Loucy (cell line): Measurements from ENCODE around the gene SDK1.

Experiments
- H2AFZ ChIP-seq: fragments of 200-600 bp; sonication (generic); 2 replicates; pipeline ENCODE4 v1.6.0; 2016; ENCODE audit warnings: antibody characterized with exemption, mild to moderate bottlenecking, low read length, moderate library complexity
- H3F3A ChIP-seq: fragments of 200-600 bp; 2 replicates; pipeline ENCODE4 v1.6.0; 2016; ENCODE audit warnings: antibody characterized with exemption, low read depth, mild to moderate bottlenecking
- H3K27me3 ChIP-seq: fragments of 200-600 bp; sonication (generic); 2 replicates; pipeline ENCODE4 v1.6.1; 2014; ENCODE audit warnings: low read length, mild to moderate bottlenecking; ENCODE audit not compliant: insufficient read depth, poor library complexity, severe bottlenecking
- H3K36me3 ChIP-seq: fragments of 200-600 bp; sonication (generic); 2 replicates; pipeline ENCODE4 v1.6.1; 2016; ENCODE audit warnings: low read length; ENCODE audit not compliant: insufficient read depth
- H3K4me1 ChIP-seq: fragments of 200-600 bp; sonication (generic); 2 replicates; pipeline ENCODE4 v1.5.1; 2014; ENCODE audit warnings: low read length, mild to moderate bottlenecking; ENCODE audit not compliant: insufficient read depth, poor library complexity, severe bottlenecking
- H3K4me2 ChIP-seq: fragments of 200-600 bp; sonication (generic); 2 replicates; pipeline ENCODE4 v1.6.0; 2014; ENCODE audit warnings: antibody characterized with exemption, low read length, low read depth, mild to moderate bottlenecking; ENCODE audit not compliant: poor library complexity, severe bottlenecking
- H3K4me3 ChIP-seq: fragments of 200-600 bp; sonication (generic); 2 replicates; pipeline ENCODE4 v1.5.1; 2014; ENCODE audit warnings: low read length, mild to moderate bottlenecking, mixed read lengths; ENCODE audit not compliant: poor library complexity, severe bottlenecking
- H3K79me2 ChIP-seq: fragments of 200-600 bp; sonication (generic); 2 replicates; pipeline ENCODE4 v1.6.1; 2014; ENCODE audit warnings: low read length; ENCODE audit not compliant: insufficient read depth
- H3K9ac ChIP-seq: fragments of 200-600 bp; sonication (generic); 2 replicates; pipeline ENCODE4 v1.6.0; 2014; ENCODE audit warnings: mild to moderate bottlenecking, low read depth, low read length, moderate library complexity; ENCODE audit not compliant: poor library complexity, severe bottlenecking
- H3K9me2 ChIP-seq: fragments of 200-600 bp; sonication (generic); replicated peaks from 2 replicates; pipeline ENCODE4 v1.6.1; 2016; ENCODE audit warnings: low read depth, low read length, mixed read lengths
- H3K9me3 ChIP-seq: fragments of 200-600 bp; sonication (generic); 2 replicates; pipeline ENCODE4 v1.6.1; 2014; ENCODE audit warnings: mild to moderate bottlenecking, antibody characterized with exemption, low read length, low read depth; ENCODE audit not compliant: insufficient read depth
- H4K20me1 ChIP-seq: fragments of 200-600 bp; sonication (generic); 2 replicates; pipeline ENCODE4 v1.6.0; 2014; ENCODE audit warnings: antibody characterized with exemption, low read length, mild to moderate bottlenecking; ENCODE audit not compliant: insufficient read depth, poor library complexity, severe bottlenecking
- CTCF ChIP-seq: fragments of 200-600 bp; sonication (generic); conservative IDR thresholded peaks from 2 replicates; pipeline ENCODE4 v1.5.1; 2014; ENCODE audit warnings: mild to moderate bottlenecking, antibody characterized with exemption, low read length
- EZH2phosphoT487 ChIP-seq: fragments of 200-600 bp; IDR thresholded peaks from 2 replicates; pipeline ENCODE4 v1.6.1; 2018; ENCODE audit warnings: antibody characterized with exemption, mild to moderate bottlenecking, moderate library complexity, borderline replicate concordance

SDK1 gene

GRCh38 chr7:3955026-3955425 lies 654.0 kb downstream of the SDK1 start:
- Histone ChIP-seq H3K79me2 (no peaks in the 10 kb centered on the region), H3K4me1 (no peaks in the 10 kb centered on the region), H2AFZ (no peak overlapping the region), H3K9me3 (peaks cover 4% of the 10 kb centered on the region; the same call in 1 of the 2 replicates), H3K4me3 (no peak overlapping the region), H3K27me3 (no peaks in the 10 kb centered on the region), H3K9me2 (no peaks in the 10 kb centered on the region), H4K20me1 (no peaks in the 10 kb centered on the region), H3F3A (no peaks in the 10 kb centered on the region), H3K36me3 (no peaks in the 10 kb centered on the region), H3K9ac (no peak overlapping the region), H3K4me2 (no peak overlapping the region)
- TF ChIP-seq EZH2phosphoT487 (no peak), CTCF (no peak)

- no peak overlapping the region for H3K9ac ChIP-seq
- H2AFZ ChIP-seq = no peak overlapping the region
- no peaks in the 10 kb centered on the region for H3K27me3 ChIP-seq
- H3F3A ChIP-seq = no peaks in the 10 kb centered on the region
- no peaks in the 10 kb centered on the region for H4K20me1 ChIP-seq
- H3K9me3 ChIP-seq = peaks cover 3% of the 10 kb centered on the region; the same call in 1 of the 2 replicates
- H3K4me2 ChIP-seq = no peak overlapping the region
- H3K79me2 ChIP-seq = no peaks in the 10 kb centered on the region
- H3K36me3 ChIP-seq = no peaks in the 10 kb centered on the region
- H3K9me2 ChIP-seq = no peaks in the 10 kb centered on the region
- H3K4me1 ChIP-seq = no peaks in the 10 kb centered on the region
- H3K4me3 ChIP-seq = no peak overlapping the region
- no peak for TF ChIP-seq CTCF
- no peak for TF ChIP-seq EZH2phosphoT487
Measured at GRCh38 chr7:3955751-3956696, 655.0 kb downstream of the SDK1 start.

DNA sequence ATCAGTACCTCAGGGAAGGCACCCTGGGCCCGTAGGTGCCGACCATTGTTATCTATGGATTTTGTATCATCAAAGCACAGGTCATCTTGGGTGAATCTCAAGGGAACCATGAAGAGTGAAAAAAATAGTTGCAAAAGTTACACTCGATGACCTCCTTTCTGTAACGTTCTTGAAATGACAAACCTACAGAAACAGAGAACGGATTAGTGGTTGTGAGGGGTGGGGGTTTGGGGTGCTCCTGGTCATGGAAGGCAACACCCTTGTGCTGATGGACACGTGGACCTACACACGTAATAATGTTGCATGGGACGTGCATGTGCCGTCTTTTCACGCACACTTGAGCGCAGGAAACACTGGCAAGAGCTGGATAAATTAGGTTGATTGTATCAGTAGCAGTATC lies 655.9 kb downstream of the SDK1 start:
- no peak overlapping the region for H3K4me2 ChIP-seq

More for the DNA sequence above, 655.9 kb downstream of the SDK1 start:
- H3K9me2 ChIP-seq = no peaks in the 10 kb centered on the region
- no peaks in the 10 kb centered on the region for H3K4me1 ChIP-seq
- no peaks in the 10 kb centered on the region; the same call in 1 of the 2 replicates for H3K9me3 ChIP-seq
- H4K20me1 ChIP-seq = no peaks in the 10 kb centered on the region
- H3K4me3 ChIP-seq = no peak overlapping the region
- no peaks in the 10 kb centered on the region for H3F3A ChIP-seq
- H3K27me3 ChIP-seq = no peaks in the 10 kb centered on the region
- no peak overlapping the region for H2AFZ ChIP-seq
- H3K9ac ChIP-seq = no peak overlapping the region
- H3K79me2 ChIP-seq = no peaks in the 10 kb centered on the region
- no peaks in the 10 kb centered on the region for H3K36me3 ChIP-seq
- no peak for TF ChIP-seq EZH2phosphoT487
- no peak for TF ChIP-seq CTCF
